ENCODE data around the gene RNF208.

GRCh38 chr9:137241490-137242268, 19.6 kb upstream of the RNF208 start:
- TF ChIP-seq EZH2 (IDR thresholded peaks at IDR 0.05; ENCODE audit: borderline replicate concordance, insufficient read depth, low read depth, low read length, poor library complexity, severe bottlenecking) (no peak), CTCF (IDR thresholded peaks at IDR 0.05) (no peak)

All from B cell (primary cell).